ENCODE data around the gene ADARB2.

- TF ChIP-seq, protein P1, sequence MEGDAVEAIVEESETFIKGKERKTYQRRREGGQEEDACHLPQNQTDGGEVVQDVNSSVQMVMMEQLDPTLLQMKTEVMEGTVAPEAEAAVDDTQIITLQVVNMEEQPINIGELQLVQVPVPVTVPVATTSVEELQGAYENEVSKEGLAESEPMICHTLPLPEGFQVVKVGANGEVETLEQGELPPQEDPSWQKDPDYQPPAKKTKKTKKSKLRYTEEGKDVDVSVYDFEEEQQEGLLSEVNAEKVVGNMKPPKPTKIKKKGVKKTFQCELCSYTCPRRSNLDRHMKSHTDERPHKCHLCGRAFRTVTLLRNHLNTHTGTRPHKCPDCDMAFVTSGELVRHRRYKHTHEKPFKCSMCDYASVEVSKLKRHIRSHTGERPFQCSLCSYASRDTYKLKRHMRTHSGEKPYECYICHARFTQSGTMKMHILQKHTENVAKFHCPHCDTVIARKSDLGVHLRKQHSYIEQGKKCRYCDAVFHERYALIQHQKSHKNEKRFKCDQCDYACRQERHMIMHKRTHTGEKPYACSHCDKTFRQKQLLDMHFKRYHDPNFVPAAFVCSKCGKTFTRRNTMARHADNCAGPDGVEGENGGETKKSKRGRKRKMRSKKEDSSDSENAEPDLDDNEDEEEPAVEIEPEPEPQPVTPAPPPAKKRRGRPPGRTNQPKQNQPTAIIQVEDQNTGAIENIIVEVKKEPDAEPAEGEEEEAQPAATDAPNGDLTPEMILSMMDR (IDR thresholded peaks at IDR 0.05): no peak
- no peak for TF ChIP-seq ZFX (IDR thresholded peaks at IDR 0.05; ENCODE audit: borderline replicate concordance)
These were observed 172.5 kb downstream of the ADARB2 start for GRCh38 chr10:1564791-1565190.
